Measurements from ENCODE around the gene FOSL1. TPM values are rescaled to one million over a fixed set of nuclear protein-coding genes. Genes with fewer than 3 reads are reported as not detected.

Gene FOSL1
- total and polyA plus RNA-seq, 2 of the 13 experiments (the other 11 are each of a cell fraction or from before 2014, with no cell fraction given): 4.0 to 4.1 TPM

GRCh38 chr11:65890324-65891218 lies 9.6 kb downstream of the FOSL1 start, which contains the start of gene CCDC85B (continued):
- TF ChIP-seq CBFB (CRISPR knock-in tag; IDR thresholded peaks at IDR 0.05) (no peak), ZNF253 (CRISPR knock-in tag; IDR thresholded peaks at IDR 0.05; ENCODE audit: borderline replicate concordance) (no peak), NBN (conservative IDR thresholded peaks at IDR 0.05) (no peak), ZBTB40 (IDR thresholded peaks at IDR 0.05) (no peak), ZBTB40 (CRISPR knock-in tag; IDR thresholded peaks at IDR 0.05) (no peak), CCDC6 (CRISPR knock-in tag; IDR thresholded peaks at IDR 0.05) (peak; percentile 94; the same call in 1 of the 2 replicates), NFE2L2 (IDR thresholded peaks at IDR 0.05; ENCODE audit: low read length) (no peak), FLYWCH1 (CRISPR knock-in tag; IDR thresholded peaks at IDR 0.05) (no peak), ZNF737 (CRISPR knock-in tag; IDR thresholded peaks at IDR 0.05; ENCODE audit: borderline replicate concordance) (no peak), EP300 (IDR thresholded peaks at IDR 0.05; ENCODE audit: low read depth in 2 of 2, low read length in 2 of 2) (no peak; a peak in 1 of 4 replicates), EP300 (CRISPR knock-in tag; IDR thresholded peaks at IDR 0.05; ENCODE audit: borderline replicate concordance) (no peak), ZNF720 (CRISPR knock-in tag; IDR thresholded peaks at IDR 0.05) (no peak)
- TF ChIP-seq, protein P1, sequence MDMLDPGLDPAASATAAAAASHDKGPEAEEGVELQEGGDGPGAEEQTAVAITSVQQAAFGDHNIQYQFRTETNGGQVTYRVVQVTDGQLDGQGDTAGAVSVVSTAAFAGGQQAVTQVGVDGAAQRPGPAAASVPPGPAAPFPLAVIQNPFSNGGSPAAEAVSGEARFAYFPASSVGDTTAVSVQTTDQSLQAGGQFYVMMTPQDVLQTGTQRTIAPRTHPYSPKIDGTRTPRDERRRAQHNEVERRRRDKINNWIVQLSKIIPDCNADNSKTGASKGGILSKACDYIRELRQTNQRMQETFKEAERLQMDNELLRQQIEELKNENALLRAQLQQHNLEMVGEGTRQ (IDR thresholded peaks at IDR 0.05; ENCODE audit: low read depth, low read length): no peak
- TF ChIP-seq, protein P1 (CRISPR knock-in tag; IDR thresholded peaks at IDR 0.05; ENCODE audit: borderline replicate concordance): no peak
- TF ChIP-seq, protein P2, sequence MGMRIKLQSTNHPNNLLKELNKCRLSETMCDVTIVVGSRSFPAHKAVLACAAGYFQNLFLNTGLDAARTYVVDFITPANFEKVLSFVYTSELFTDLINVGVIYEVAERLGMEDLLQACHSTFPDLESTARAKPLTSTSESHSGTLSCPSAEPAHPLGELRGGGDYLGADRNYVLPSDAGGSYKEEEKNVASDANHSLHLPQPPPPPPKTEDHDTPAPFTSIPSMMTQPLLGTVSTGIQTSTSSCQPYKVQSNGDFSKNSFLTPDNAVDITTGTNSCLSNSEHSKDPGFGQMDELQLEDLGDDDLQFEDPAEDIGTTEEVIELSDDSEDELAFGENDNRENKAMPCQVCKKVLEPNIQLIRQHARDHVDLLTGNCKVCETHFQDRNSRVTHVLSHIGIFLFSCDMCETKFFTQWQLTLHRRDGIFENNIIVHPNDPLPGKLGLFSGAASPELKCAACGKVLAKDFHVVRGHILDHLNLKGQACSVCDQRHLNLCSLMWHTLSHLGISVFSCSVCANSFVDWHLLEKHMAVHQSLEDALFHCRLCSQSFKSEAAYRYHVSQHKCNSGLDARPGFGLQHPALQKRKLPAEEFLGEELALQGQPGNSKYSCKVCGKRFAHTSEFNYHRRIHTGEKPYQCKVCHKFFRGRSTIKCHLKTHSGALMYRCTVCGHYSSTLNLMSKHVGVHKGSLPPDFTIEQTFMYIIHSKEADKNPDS (CRISPR knock-in tag; IDR thresholded peaks at IDR 0.05): no peak
